H1 (cell line): ENCODE results near the gene RAB41. TPM values are rescaled to one million over a fixed set of nuclear protein-coding genes. Genes with fewer than 3 reads are reported as not detected.

Source experiments
- ASH2L ChIP-seq: fragments of 200-600, 300-600 bp; sonication (generic); IDR thresholded peaks from one replicate; pipeline ENCODE4 v1.7.1; 2017; ENCODE audit warnings: low read length
- CHD7 ChIP-seq: fragments of 300-600 bp; sonication (generic); IDR thresholded peaks from 2 replicates; pipeline ENCODE4 v1.7.1; 2012; ENCODE audit warnings: low read length, moderate library complexity, mild to moderate bottlenecking, inconsistent platforms; ENCODE audit not compliant: insufficient replicate concordance
- EGR1 ChIP-seq: IDR thresholded peaks from 2 replicates; pipeline ENCODE4 v1.6.1; 2011; ENCODE audit warnings: low read depth, low read length, borderline replicate concordance
- HDAC2 ChIP-seq, 2 experiments: fragments of 300-600 bp in 1 of 2; sonication (generic) in 1 of 2; IDR thresholded peaks; 2 replicates each; pipeline ENCODE4 v1.6.1; 2011 to 2012; ENCODE audit warnings: low read depth in 2 of 2, low read length in 2 of 2, mild to moderate bottlenecking in 2 of 2, moderate library complexity in 2 of 2, borderline replicate concordance in 1 of 2, inconsistent platforms in 1 of 2
- JUND ChIP-seq: IDR thresholded peaks from 2 replicates; pipeline ENCODE4 v1.6.1; 2011; ENCODE audit warnings: mild to moderate bottlenecking, improper control_type of control experiment, low read length
- KDM5A ChIP-seq: fragments of 200-600 bp; IDR thresholded peaks from 2 replicates; pipeline ENCODE4 v1.7.1; 2012; ENCODE audit warnings: mild to moderate bottlenecking, low read length, inconsistent platforms, mixed read lengths
- MAFK ChIP-seq: IDR thresholded peaks from 2 replicates; pipeline ENCODE4 v1.6.1; 2012; ENCODE audit warnings: low read depth, mild to moderate bottlenecking, improper control_type of control experiment, low read length
- NANOG ChIP-seq: IDR thresholded peaks from 2 replicates; pipeline ENCODE4 v1.6.1; 2011; ENCODE audit warnings: low read length, low read depth, mild to moderate bottlenecking, inconsistent platforms; ENCODE audit not compliant: insufficient read depth, poor library complexity, severe bottlenecking
- POLR2A ChIP-seq, 2 experiments: IDR thresholded peaks; 1 replicate in 1 of 2; 2 replicates in 1 of 2; pipeline ENCODE4 v1.6.1; 2011; ENCODE audit warnings: low read depth in 2 of 2, low read length in 2 of 2, mild to moderate bottlenecking in 2 of 2; ENCODE audit errors: control extremely low read depth in 1 of 2
- RFX5 ChIP-seq: IDR thresholded peaks from 2 replicates; pipeline ENCODE4 v1.6.1; 2011; ENCODE audit warnings: low read depth, low read length, improper control_type of control experiment, borderline replicate concordance
- SAP30 ChIP-seq: fragments of 300-600 bp; sonication (generic); IDR thresholded peaks from 2 replicates; pipeline ENCODE4 v1.7.1; 2012; ENCODE audit warnings: low read length, moderate library complexity, mild to moderate bottlenecking, inconsistent platforms; ENCODE audit not compliant: insufficient read depth, insufficient replicate concordance
- polyA plus RNA-seq, 7 experiments: library from polyadenylated mRNA; depleted of rRNA in 3 of 7; stranded (reverse) in 5 of 7; unstranded in 2 of 7; fragments of >200 nt in 5 of 7; fragments of 200-250 nt in 2 of 7; gene quantifications; 1 replicate in 5 of 7; 2 replicates in 1 of 7; 4 replicates in 1 of 7; pipeline versions ENCODE4 v1.2.1 to v1.2.3, GENCODE V29; 2011 to 2013; ENCODE audit warnings: missing spikeins in 2 of 7, mixed read lengths in 2 of 7
- total RNA-seq: library from RNA; stranded (reverse); fragmentation: NEBNext Ultra II Directional; extraction: Animal tissue kit (Norgen Biotek cat#: 25700); gene quantifications from 2 replicates; pipeline ENCODE4 v1.2.1, GENCODE V29; 2021

The RAB41 gene
- total and polyA plus RNA-seq, 2 of the 8 experiments (the other 6 are each of a cell fraction or from before 2014, with no cell fraction given), result not detected

DNA sequence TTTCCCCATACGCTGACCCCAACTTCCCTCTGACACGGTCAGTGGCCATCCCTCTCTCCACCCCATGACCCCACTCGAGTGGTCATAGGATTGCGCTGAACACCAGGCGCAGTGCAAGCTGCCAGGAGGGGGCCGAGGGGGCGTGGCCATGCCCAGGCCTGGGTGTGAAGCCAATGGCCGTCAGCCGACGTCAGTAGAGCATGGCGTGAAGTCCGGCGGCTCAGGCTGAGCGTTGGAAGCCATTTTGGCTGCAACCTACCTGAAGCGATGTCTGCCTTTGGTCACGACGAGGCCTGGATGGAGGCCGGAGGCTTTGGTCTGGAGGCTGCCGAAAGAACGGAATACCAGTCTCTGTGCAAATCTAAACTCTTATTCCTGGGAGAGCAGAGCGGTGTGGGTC is at the start of gene RAB41 (continued):
- TF ChIP-seq CHD7, result no peak
- TF ChIP-seq NANOG, result no peak
- TF ChIP-seq POLR2A (IDR thresholded peaks at IDR 0.05; ENCODE audit: control extremely low read depth in 1 of 2, low read depth in 2 of 2, low read length in 2 of 2), result no peak
- TF ChIP-seq JUND, result no peak
- TF ChIP-seq SAP30, result no peak
- no peak for TF ChIP-seq EGR1
- TF ChIP-seq MAFK, result no peak
- TF ChIP-seq HDAC2 (IDR thresholded peaks at IDR 0.05; ENCODE audit: borderline replicate concordance in 1 of 2, low read depth in 2 of 2, low read length in 2 of 2), result no peak
- no peak for TF ChIP-seq KDM5A
- TF ChIP-seq RFX5, result no peak
- TF ChIP-seq ASH2L, result no peak
- TF ChIP-seq, all 59 proteins: peak for 0
